HEK293 (cell line): Measurements from ENCODE around the gene MAP4K4.

Experiments
- CTCF ChIP-seq: fragments of 450-650 bp; formaldehyde crosslinking; IDR thresholded peaks from 2 replicates; pipeline ENCODE4 v1.5.1; 2016; ENCODE audit warnings: missing biosample characterization, missing genetic modification characterization
- KLF17 ChIP-seq: fragments of 450-650 bp; formaldehyde crosslinking; IDR thresholded peaks from 2 replicates; pipeline ENCODE4 v1.5.1; 2016; ENCODE audit warnings: missing biosample characterization, missing genetic modification characterization
- MEIS1 ChIP-seq: sonication (generic); formaldehyde crosslinking; IDR thresholded peaks from 2 replicates; pipeline ENCODE4 v1.8.1; 2022; ENCODE audit warnings: missing genetic modification reagents, mild to moderate bottlenecking, borderline replicate concordance
- ZBTB7A ChIP-seq: fragments of 450-650 bp; formaldehyde crosslinking; IDR thresholded peaks from 2 replicates; pipeline ENCODE4 v1.5.1; 2016; ENCODE audit warnings: low read depth, missing biosample characterization, missing genetic modification characterization
- ZNF121 ChIP-seq: fragments of 450-650 bp; formaldehyde crosslinking; IDR thresholded peaks from 2 replicates; pipeline ENCODE4 v1.5.1; 2016; ENCODE audit warnings: missing biosample characterization, missing genetic modification characterization
- ZNF175 ChIP-seq: fragments of 450-650 bp; formaldehyde crosslinking; IDR thresholded peaks from 2 replicates; pipeline ENCODE4 v1.5.1; 2016; ENCODE audit warnings: missing biosample characterization, missing genetic modification characterization
- ZNF2 ChIP-seq: fragments of 450-650 bp; formaldehyde crosslinking; IDR thresholded peaks from 2 replicates; pipeline ENCODE4 v1.5.1; 2016; ENCODE audit warnings: missing biosample characterization, missing genetic modification characterization
- ZNF23 ChIP-seq: fragments of 450-650 bp; formaldehyde crosslinking; IDR thresholded peaks from 2 replicates; pipeline ENCODE4 v1.5.1; 2016; ENCODE audit warnings: missing biosample characterization, missing genetic modification characterization, borderline replicate concordance
- ZNF292 ChIP-seq: fragments of 450-650 bp; formaldehyde crosslinking; IDR thresholded peaks from 2 replicates; pipeline ENCODE4 v1.5.1; 2016; ENCODE audit warnings: low read depth, missing biosample characterization, missing genetic modification characterization, borderline replicate concordance
- ZNF692 ChIP-seq: fragments of 450-650 bp; formaldehyde crosslinking; IDR thresholded peaks from 2 replicates; pipeline ENCODE4 v1.5.1; 2016; ENCODE audit warnings: missing biosample characterization, missing genetic modification characterization
- TF ChIP-seq, protein P1 (sequence below): fragments of 450-650 bp; formaldehyde crosslinking; optimal IDR thresholded peaks from 2 replicates; pipeline ENCODE3; 2016; ENCODE audit warnings: missing biosample characterization, mild to moderate bottlenecking, missing genetic modification characterization
- TF ChIP-seq, protein P2 (sequence below): fragments of 450-650 bp; formaldehyde crosslinking; IDR thresholded peaks from 2 replicates; pipeline ENCODE4 v1.5.1; 2016; ENCODE audit warnings: missing biosample characterization, missing genetic modification characterization, low read depth

GRCh38 chr2:101801496-101801895, 104.0 kb downstream of the MAP4K4 start:
- no peak for TF ChIP-seq KLF17
- TF ChIP-seq ZBTB7A (tag by site-specific recombination) = no peak
- TF ChIP-seq, protein P1, sequence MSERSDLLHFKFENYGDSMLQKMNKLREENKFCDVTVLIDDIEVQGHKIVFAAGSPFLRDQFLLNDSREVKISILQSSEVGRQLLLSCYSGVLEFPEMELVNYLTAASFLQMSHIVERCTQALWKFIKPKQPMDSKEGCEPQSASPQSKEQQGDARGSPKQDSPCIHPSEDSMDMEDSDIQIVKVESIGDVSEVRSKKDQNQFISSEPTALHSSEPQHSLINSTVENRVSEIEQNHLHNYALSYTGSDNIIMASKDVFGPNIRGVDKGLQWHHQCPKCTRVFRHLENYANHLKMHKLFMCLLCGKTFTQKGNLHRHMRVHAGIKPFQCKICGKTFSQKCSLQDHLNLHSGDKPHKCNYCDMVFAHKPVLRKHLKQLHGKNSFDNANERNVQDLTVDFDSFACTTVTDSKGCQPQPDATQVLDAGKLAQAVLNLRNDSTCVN (tag by site-specific recombination) = no peak
- no peak for TF ChIP-seq CTCF
- TF ChIP-seq, protein P2, sequence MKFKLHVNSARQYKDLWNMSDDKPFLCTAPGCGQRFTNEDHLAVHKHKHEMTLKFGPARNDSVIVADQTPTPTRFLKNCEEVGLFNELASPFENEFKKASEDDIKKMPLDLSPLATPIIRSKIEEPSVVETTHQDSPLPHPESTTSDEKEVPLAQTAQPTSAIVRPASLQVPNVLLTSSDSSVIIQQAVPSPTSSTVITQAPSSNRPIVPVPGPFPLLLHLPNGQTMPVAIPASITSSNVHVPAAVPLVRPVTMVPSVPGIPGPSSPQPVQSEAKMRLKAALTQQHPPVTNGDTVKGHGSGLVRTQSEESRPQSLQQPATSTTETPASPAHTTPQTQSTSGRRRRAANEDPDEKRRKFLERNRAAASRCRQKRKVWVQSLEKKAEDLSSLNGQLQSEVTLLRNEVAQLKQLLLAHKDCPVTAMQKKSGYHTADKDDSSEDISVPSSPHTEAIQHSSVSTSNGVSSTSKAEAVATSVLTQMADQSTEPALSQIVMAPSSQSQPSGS (tag by site-specific recombination) = no peak
- no peak for TF ChIP-seq ZNF2 (tag by site-specific recombination)
- TF ChIP-seq ZNF292 (tag by site-specific recombination) = no peak
- TF ChIP-seq ZNF23 = no peak
- no peak for TF ChIP-seq ZNF175 (tag by site-specific recombination)
- no peak for TF ChIP-seq ZNF692 (tag by site-specific recombination)
- no peak for TF ChIP-seq ZNF121 (tag by site-specific recombination)
- no peak for TF ChIP-seq MEIS1 (CRISPR knock-in tag)
